ENCODE measurements around the gene SLC4A11. TPM values are rescaled to one million over a fixed set of nuclear protein-coding genes. Genes with fewer than 3 reads are reported as not detected.
"Not testable (repeated sequence)": the region's sequence is repeated elsewhere in the genome, so short reads cannot be mapped to it uniquely, and the experiment has no call there.

Gene SLC4A11
- total RNA-seq, 1 donor from 2014 or later: 2.5 TPM

- DNase-seq (ENCODE audit: low spot score in 2 of 2, unreplicated experiment in 2 of 2): no peak
- Mint-ChIP-seq H3K4me1 (peaks cover 4% of the 10 kb centered on the region), H3K9me3 (no peaks in the 10 kb centered on the region), H3K4me3 (no peak overlapping the region), H3K27me3 (ENCODE audit: low read depth) (no peaks in the 10 kb centered on the region), H3K36me3 (peaks cover 3% of the 10 kb centered on the region), H3K27ac (no peak overlapping the region)
- TF ChIP-seq, protein P1, sequence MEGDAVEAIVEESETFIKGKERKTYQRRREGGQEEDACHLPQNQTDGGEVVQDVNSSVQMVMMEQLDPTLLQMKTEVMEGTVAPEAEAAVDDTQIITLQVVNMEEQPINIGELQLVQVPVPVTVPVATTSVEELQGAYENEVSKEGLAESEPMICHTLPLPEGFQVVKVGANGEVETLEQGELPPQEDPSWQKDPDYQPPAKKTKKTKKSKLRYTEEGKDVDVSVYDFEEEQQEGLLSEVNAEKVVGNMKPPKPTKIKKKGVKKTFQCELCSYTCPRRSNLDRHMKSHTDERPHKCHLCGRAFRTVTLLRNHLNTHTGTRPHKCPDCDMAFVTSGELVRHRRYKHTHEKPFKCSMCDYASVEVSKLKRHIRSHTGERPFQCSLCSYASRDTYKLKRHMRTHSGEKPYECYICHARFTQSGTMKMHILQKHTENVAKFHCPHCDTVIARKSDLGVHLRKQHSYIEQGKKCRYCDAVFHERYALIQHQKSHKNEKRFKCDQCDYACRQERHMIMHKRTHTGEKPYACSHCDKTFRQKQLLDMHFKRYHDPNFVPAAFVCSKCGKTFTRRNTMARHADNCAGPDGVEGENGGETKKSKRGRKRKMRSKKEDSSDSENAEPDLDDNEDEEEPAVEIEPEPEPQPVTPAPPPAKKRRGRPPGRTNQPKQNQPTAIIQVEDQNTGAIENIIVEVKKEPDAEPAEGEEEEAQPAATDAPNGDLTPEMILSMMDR (IDR thresholded peaks at IDR 0.05; ENCODE audit: unreplicated experiment): no peak
Observed at GRCh38 chr20:3183896-3184612, 54.9 kb downstream of the SLC4A11 start.

DNA sequence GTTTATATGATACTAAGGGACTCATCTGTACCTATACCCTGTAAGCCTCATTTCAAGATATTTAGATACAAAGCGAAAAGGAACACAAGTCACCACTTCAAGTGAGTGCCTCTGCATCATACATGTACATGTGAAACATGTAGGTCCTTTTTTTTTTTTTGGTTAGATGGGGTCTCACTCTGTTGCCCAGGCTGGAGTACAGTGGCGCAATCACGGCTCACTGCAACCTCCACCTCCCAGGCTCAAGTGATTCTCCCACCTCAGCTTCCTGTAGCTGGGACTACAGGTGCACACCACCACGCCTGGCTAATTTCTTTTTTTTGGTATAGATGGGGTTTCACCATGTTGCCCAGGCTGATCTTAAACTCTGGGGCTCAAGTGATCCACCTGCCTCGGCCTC is 56.6 kb downstream of the SLC4A11 start:
- not testable (repeated sequence) for H3K27me3 Mint-ChIP-seq (ENCODE audit: low read depth); H3K4me3 Mint-ChIP-seq; H3K9me3 Mint-ChIP-seq; DNase-seq (ENCODE audit: low spot score in 2 of 2, unreplicated experiment in 2 of 2); H3K36me3 Mint-ChIP-seq; H3K4me1 Mint-ChIP-seq; H3K27ac Mint-ChIP-seq

DNA sequence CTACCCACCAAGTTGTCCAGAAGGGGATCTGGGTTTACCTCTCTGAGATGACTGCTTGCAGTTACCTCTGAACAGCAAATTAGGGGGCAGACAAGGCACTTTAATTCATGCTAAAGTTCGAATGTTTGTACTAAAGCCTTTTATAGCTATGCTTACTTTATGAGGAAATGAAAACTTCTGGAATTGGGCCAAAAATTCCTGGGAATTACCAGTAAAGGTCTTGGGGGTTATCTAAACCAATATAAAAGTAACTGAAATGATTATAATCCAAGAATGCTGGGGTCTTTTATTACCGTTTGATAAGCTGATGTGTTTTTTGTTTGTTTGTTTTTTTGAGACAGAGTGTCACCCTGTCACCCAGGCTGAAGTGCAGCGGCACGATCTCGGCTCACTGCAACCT is 57.7 kb downstream of the SLC4A11 start:
- no peak overlapping the region for H3K4me3 Mint-ChIP-seq
- H3K4me1 Mint-ChIP-seq: peaks cover 4% of the 10 kb centered on the region
- H3K27me3 Mint-ChIP-seq (ENCODE audit: low read depth): no peaks in the 10 kb centered on the region
- TF ChIP-seq, protein P1 (IDR thresholded peaks at IDR 0.05; ENCODE audit: unreplicated experiment): no peak
- no peak for DNase-seq (ENCODE audit: low spot score in 2 of 2, unreplicated experiment in 2 of 2)
- H3K36me3 Mint-ChIP-seq: peaks cover 2% of the 10 kb centered on the region
- no peak overlapping the region for H3K27ac Mint-ChIP-seq
- H3K9me3 Mint-ChIP-seq: no peaks in the 10 kb centered on the region

- Mint-ChIP-seq H3K9me3 (no peaks in the 10 kb centered on the region), H3K27me3 (ENCODE audit: low read depth) (no peaks in the 10 kb centered on the region), H3K27ac (peak overlapping the region; percentile 47), H3K4me1 (peaks cover 8% of the 10 kb centered on the region), H3K4me3 (no peak overlapping the region), H3K36me3 (peaks cover 2% of the 10 kb centered on the region)
- DNase-seq (ENCODE audit: low spot score in 2 of 2, unreplicated experiment in 2 of 2): no peak
- TF ChIP-seq, protein P1 (IDR thresholded peaks at IDR 0.05; ENCODE audit: unreplicated experiment): no peak
Observed at GRCh38 chr20:3180319-3180718, 58.7 kb downstream of the SLC4A11 start.

DNA sequence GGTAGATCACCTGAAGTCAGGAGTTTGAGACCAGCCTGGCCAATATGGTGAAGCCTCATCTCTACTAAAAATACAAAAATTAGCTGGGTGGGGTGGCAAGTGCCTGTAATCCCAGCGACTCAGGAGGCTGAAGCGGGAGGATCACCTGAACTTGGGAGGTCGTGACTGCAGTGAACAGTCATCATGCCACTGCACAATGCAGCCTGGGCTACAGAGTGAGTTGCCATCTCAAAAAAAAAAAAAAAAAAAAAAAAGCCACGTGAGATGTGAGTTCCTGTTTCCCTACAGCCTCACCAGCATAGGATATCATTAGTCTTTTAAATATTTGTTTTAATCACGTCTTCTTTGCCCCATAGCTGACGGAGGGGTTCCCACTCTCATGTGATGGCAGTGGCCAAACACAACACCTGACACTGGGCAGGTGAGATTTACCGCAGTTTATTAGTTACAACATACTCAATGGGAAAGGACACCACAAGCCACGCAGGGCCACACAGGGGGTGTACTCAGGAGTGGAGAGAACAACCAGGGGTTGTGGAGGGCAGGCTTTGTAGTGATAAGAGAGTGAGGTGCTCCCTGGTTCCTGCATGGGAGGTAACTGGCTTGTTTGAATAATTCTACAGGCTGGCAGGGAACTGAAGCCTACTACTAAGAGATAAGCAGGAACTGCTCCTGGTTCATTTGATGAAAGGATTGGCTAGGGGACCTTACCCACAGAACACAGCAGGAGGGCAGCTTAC is 61.1 kb downstream of the SLC4A11 start:
- Mint-ChIP-seq H3K4me1 (peaks cover 18% of the 10 kb centered on the region), H3K4me3 (no peak overlapping the region)
- no peak for DNase-seq (ENCODE audit: low spot score in 2 of 2, unreplicated experiment in 2 of 2)

More for the DNA sequence above, 61.1 kb downstream of the SLC4A11 start:
- peaks cover 2% of the 10 kb centered on the region for H3K36me3 Mint-ChIP-seq
- H3K9me3 Mint-ChIP-seq: no peaks in the 10 kb centered on the region
- TF ChIP-seq, protein P1 (IDR thresholded peaks at IDR 0.05; ENCODE audit: unreplicated experiment): no peak
- no peaks in the 10 kb centered on the region for H3K27me3 Mint-ChIP-seq (ENCODE audit: low read depth)
- H3K27ac Mint-ChIP-seq: no peak overlapping the region

Other genes starting within 250 kb of the SLC4A11 start
- gene GNRH2, start 195.6 kb downstream of the SLC4A11 start, total RNA-seq: 1.6 to 2.1 TPM (median 1.9 TPM) in 3 replicates
- gene MRPS26, start 193.1 kb downstream of the SLC4A11 start, total RNA-seq: 56.9 to 66.3 TPM (median 57.0 TPM) in 3 replicates
- not detected in 3 replicates for gene OXT, start 167.6 kb downstream of the SLC4A11 start, total RNA-seq
- gene AVP, start 154.5 kb downstream of the SLC4A11 start, total RNA-seq: not detected in 3 replicates
- gene FASTKD5, start 79.3 kb downstream of the SLC4A11 start, total RNA-seq: 19.1 to 19.8 TPM (median 19.7 TPM) in 3 replicates
- 11.6 to 12.3 TPM (median 11.6 TPM) in 3 replicates for gene UBOX5, start 79.3 kb downstream of the SLC4A11 start, total RNA-seq
- gene LZTS3, start 65.6 kb downstream of the SLC4A11 start, total RNA-seq: 14.1 to 15.1 TPM (median 14.2 TPM) in 3 replicates
- 62.7 to 63.0 TPM (median 63.0 TPM) in 3 replicates for gene DDRGK1, start 34.5 kb downstream of the SLC4A11 start, total RNA-seq
- 54.7 to 59.3 TPM (median 57.6 TPM) in 3 replicates for gene ITPA, start 29.7 kb downstream of the SLC4A11 start, total RNA-seq
- gene DNAAF9, start 168.5 kb upstream of the SLC4A11 start, total RNA-seq: 18.0 to 20.3 TPM (median 20.2 TPM) in 3 replicates
- gene ATRN, start 231.8 kb upstream of the SLC4A11 start, total RNA-seq: 44.7 to 47.5 TPM (median 45.4 TPM) in 3 replicates

Measured in mesothelial cell of epicardium (in vitro differentiated cells).